CD14-positive monocyte (primary cell): ENCODE measurements around the gene HOXA5. TPM values are rescaled to one million over a fixed set of nuclear protein-coding genes. Genes with fewer than 3 reads are reported as not detected.

Source experiments
- DNase-seq, 3 donors: peaks; one replicate each; pipeline ENCODE4 v3.0.0-alpha.2; 2011 to 2022
- H2AFZ ChIP-seq: 2 replicates; pipeline ENCODE4 v1.6.0; 2012; ENCODE audit warnings: mild to moderate bottlenecking, low read depth, low read length, inconsistent platforms; ENCODE audit not compliant: insufficient read depth, poor library complexity, severe bottlenecking
- H3K27ac ChIP-seq, 2 donors: 1 replicate in 1 of 2; 2 replicates in 1 of 2; pipeline ENCODE4 v1.5.1; 2012 to 2013; ENCODE audit warnings: low read length in 2 of 2, control low read depth in 1 of 2, inconsistent platforms in 1 of 2, low read depth in 1 of 2, mild to moderate bottlenecking in 1 of 2
- H3K27me3 ChIP-seq, 2 donors: one replicate each; pipeline versions ENCODE4 v1.6.0 to v1.6.1; 2011 to 2013; ENCODE audit warnings: low read length in 2 of 2; ENCODE audit not compliant: control insufficient read depth in 2 of 2, insufficient read depth in 2 of 2
- H3K36me3 ChIP-seq, 2 donors: replicated peaks in 1 of 2; 1 replicate in 1 of 2; 2 replicates in 1 of 2; pipeline versions ENCODE4 v1.5.1 to v1.6.1; 2012 to 2013; ENCODE audit warnings: low read length in 2 of 2, control low read depth in 1 of 2, inconsistent platforms in 1 of 2, mild to moderate bottlenecking in 1 of 2; ENCODE audit not compliant: insufficient read depth in 2 of 2, control insufficient read depth in 1 of 2
- H3K4me1 ChIP-seq, 2 donors: 1 replicate in 1 of 2; 2 replicates in 1 of 2; pipeline versions ENCODE4 v1.5.1 to v1.6.1; 2012 to 2013; ENCODE audit warnings: low read length in 2 of 2, control low read depth in 1 of 2, inconsistent platforms in 1 of 2, mild to moderate bottlenecking in 1 of 2, moderate library complexity in 1 of 2; ENCODE audit not compliant: insufficient read depth in 2 of 2, control insufficient read depth in 1 of 2
- H3K4me2 ChIP-seq: replicated peaks from 2 replicates; pipeline ENCODE3; 2012; ENCODE audit warnings: low read length, moderate library complexity, mild to moderate bottlenecking; ENCODE audit not compliant: poor library complexity, severe bottlenecking; ENCODE audit errors: extremely low read depth
- H3K4me3 ChIP-seq, 3 experiments: fragments of 200-600 bp in 1 of 3; sonication (generic) in 1 of 3; replicated peaks in 1 of 3; 1 replicate in 2 of 3; 2 replicates in 1 of 3; pipeline ENCODE4 v1.5.1; 2011 to 2013; ENCODE audit warnings: low read length in 3 of 3, mild to moderate bottlenecking in 3 of 3, control low read depth in 2 of 3, low read depth in 2 of 3, inconsistent platforms in 1 of 3, moderate library complexity in 1 of 3
- H3K79me2 ChIP-seq: 2 replicates; pipeline ENCODE4 v1.6.0; 2012; ENCODE audit warnings: mild to moderate bottlenecking, control low read depth, inconsistent platforms, low read length, moderate library complexity; ENCODE audit not compliant: insufficient read depth
- H3K9ac ChIP-seq: 2 replicates; pipeline ENCODE4 v1.6.0; 2017; ENCODE audit warnings: low read length, mild to moderate bottlenecking; ENCODE audit not compliant: insufficient read depth, poor library complexity, severe bottlenecking
- H3K9me3 ChIP-seq, 2 donors: replicated peaks in 1 of 2; 1 replicate in 1 of 2; 2 replicates in 1 of 2; pipeline versions ENCODE4 v1.5.1 to v1.6.1; 2012 to 2013; ENCODE audit warnings: low read length in 2 of 2, control low read depth in 1 of 2; ENCODE audit not compliant: control insufficient read depth in 1 of 2, insufficient read depth in 1 of 2
- H4K20me1 ChIP-seq: 2 replicates; pipeline ENCODE4 v1.6.0; 2012; ENCODE audit warnings: mild to moderate bottlenecking, low read length, control low read depth, moderate library complexity; ENCODE audit not compliant: insufficient read depth
- H3K27ac Mint-ChIP-seq, 7 donors: one replicate each; pipeline ENCODE4 v1.8.0; 2020; ENCODE audit warnings: mild to moderate bottlenecking in 7 of 7, mixed read lengths in 7 of 7, moderate library complexity in 6 of 7, inconsistent platforms in 2 of 7
- H3K27me3 Mint-ChIP-seq, 3 donors: one replicate each; pipeline ENCODE4 v1.8.0; 2021 to 2022; ENCODE audit warnings: low read depth in 3 of 3, mild to moderate bottlenecking in 3 of 3, mixed read lengths in 3 of 3, moderate library complexity in 3 of 3, inconsistent platforms in 1 of 3
- H3K36me3 Mint-ChIP-seq, 2 donors: one replicate each; pipeline ENCODE4 v1.8.0; 2020; ENCODE audit warnings: mixed read lengths in 2 of 2, inconsistent platforms in 1 of 2, mild to moderate bottlenecking in 1 of 2
- H3K4me1 Mint-ChIP-seq: one replicate; pipeline ENCODE4 v1.8.0; 2020; ENCODE audit warnings: mild to moderate bottlenecking, mixed read lengths
- H3K4me3 Mint-ChIP-seq, 2 donors: one replicate each; pipeline ENCODE4 v1.8.0; 2020; ENCODE audit warnings: mild to moderate bottlenecking in 2 of 2, mixed read lengths in 2 of 2, moderate library complexity in 1 of 2
- H3K9me3 Mint-ChIP-seq, 7 donors: one replicate each; pipeline ENCODE4 v1.8.0; 2020 to 2022; ENCODE audit warnings: mixed read lengths in 7 of 7, mild to moderate bottlenecking in 6 of 7, moderate library complexity in 6 of 7, inconsistent platforms in 2 of 7
- WGBS: methylation state at CpG from one replicate; pipeline ENCODE4 v1.1.5; 2013; ENCODE audit warnings: missing lambda C conversion rate; ENCODE audit not compliant: insufficient coverage; 5-methylcytosine and 5-hydroxymethylcytosine counted together
- intact Hi-C, 2 donors: fragments of 100-400 bp; cut with micrococcal nuclease; formaldehyde crosslinking; loops; one replicate each; pipeline versions ENCODE4 v1.15.0 to v1.15.1; 2023
- polyA plus RNA-seq, 3 donors: library from polyadenylated mRNA; depleted of rRNA in 1 of 3; unstranded in 2 of 3; stranded (reverse) in 1 of 3; fragments of 300-500 nt in 2 of 3; fragments of >200 nt in 1 of 3; fragmentation: Illumina TruSeq in 2 of 3; gene quantifications; 1 replicate in 2 of 3; 2 replicates in 1 of 3; pipeline ENCODE4 v1.2.3, GENCODE V29; 2012 to 2021
- small RNA-seq: library from RNA; depleted of rRNA; stranded (forward); fragments of <200 nt; gene quantifications from one replicate; pipeline ENCODE3, GENCODE V24; 2012; ENCODE audit warnings: low read depth; ENCODE audit not compliant: insufficient read length
- TF ChIP-seq, protein P1 (sequence below): fragments of 200-600 bp; IDR thresholded peaks from one replicate; pipeline ENCODE4 v1.8.0; 2022; ENCODE audit warnings: antibody characterized with exemption, mild to moderate bottlenecking

HOXA5 gene
- polyA plus RNA-seq, 3 donors, result 0.85 to 3.0 (median 1.8) TPM

DNA sequence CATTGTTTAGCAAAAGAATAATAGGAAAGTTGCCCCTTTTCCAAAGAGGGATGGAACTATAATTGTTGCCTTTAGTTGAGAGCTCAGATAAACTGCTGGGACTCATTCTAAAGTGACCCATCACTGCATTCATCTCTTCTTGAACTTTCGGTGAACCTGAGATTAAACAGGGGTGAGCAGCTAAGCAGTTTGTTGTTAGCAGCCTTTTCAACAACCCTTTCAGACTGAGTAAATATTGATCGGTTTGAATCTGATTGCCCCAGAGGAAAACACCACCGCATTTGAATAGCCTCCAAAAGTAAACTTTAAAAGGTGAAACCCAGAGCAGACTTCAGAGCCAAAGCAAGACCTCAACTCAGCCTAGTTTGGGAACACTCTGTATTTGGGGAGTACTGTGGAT lies 52.4 kb downstream of the HOXA5 start:
- Histone ChIP-seq H2AFZ (no peak overlapping the region), H3K79me2 (peaks cover under 1% of the 10 kb centered on the region), H3K27ac (no peak overlapping the region), H3K36me3 (no peaks in the 10 kb centered on the region), H3K4me3 (no peak overlapping the region), H3K4me1 (peaks cover 19 to 24% of the 10 kb centered on the region in 2 donors), H4K20me1 (no peaks in the 10 kb centered on the region), H3K4me2 (no peak overlapping the region), H3K9me3 (peaks cover 4 to 25% of the 10 kb centered on the region in 2 donors), H3K27me3 (peaks cover 86 to 94% of the 10 kb centered on the region in 2 donors), H3K9ac (no peak overlapping the region)
- Mint-ChIP-seq H3K9me3 (peaks cover 0 to 38% (median 28%) of the 10 kb centered on the region in 7 donors), H3K27ac (no peak overlapping the region), H3K36me3 (peaks cover 11 to 31% of the 10 kb centered on the region in 2 donors), H3K4me1 (peaks cover 36% of the 10 kb centered on the region), H3K4me3 (peak overlapping the region in 1 of 2 donors; percentile 95), H3K27me3 (peaks cover 88 to 93% (median 90%) of the 10 kb centered on the region in 3 donors)
- TF ChIP-seq, protein P1, sequence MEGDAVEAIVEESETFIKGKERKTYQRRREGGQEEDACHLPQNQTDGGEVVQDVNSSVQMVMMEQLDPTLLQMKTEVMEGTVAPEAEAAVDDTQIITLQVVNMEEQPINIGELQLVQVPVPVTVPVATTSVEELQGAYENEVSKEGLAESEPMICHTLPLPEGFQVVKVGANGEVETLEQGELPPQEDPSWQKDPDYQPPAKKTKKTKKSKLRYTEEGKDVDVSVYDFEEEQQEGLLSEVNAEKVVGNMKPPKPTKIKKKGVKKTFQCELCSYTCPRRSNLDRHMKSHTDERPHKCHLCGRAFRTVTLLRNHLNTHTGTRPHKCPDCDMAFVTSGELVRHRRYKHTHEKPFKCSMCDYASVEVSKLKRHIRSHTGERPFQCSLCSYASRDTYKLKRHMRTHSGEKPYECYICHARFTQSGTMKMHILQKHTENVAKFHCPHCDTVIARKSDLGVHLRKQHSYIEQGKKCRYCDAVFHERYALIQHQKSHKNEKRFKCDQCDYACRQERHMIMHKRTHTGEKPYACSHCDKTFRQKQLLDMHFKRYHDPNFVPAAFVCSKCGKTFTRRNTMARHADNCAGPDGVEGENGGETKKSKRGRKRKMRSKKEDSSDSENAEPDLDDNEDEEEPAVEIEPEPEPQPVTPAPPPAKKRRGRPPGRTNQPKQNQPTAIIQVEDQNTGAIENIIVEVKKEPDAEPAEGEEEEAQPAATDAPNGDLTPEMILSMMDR, result no peak
- DNase-seq, result no peak
- WGBS, result 20% methylated on average over 1 of the region's 3 CpGs
- intact Hi-C loops, result loop anchor here (10.0 kb wide), 1 partner anchor 56 kb away; no protein-coding TSS in a partner anchor

Small RNA genes lying within 50 kb of the gene (small RNA-seq; reads per million reads assigned to genes)
- gene AC004080.5 (not detected), gene RF01977 (not detected), gene RF02140 (not detected), gene RF02141 (not detected)

Other genes with a start within 250 kb of the HOXA5 start
- gene HOXA1, start 47.7 kb downstream of the HOXA5 start, polyA plus RNA-seq, result under 1 TPM in 2 of 3 donors, not detected in 1; 0.11 to 0.37 TPM
- not detected for gene HOXA2, start 41.0 kb downstream of the HOXA5 start, polyA plus RNA-seq
- under 1 TPM in 1 of 3 donors, not detected in 2; 0.48 TPM for gene HOXA4, start 12.9 kb downstream of the HOXA5 start, polyA plus RNA-seq
- gene HOXA6, start 4.1 kb upstream of the HOXA5 start, polyA plus RNA-seq, result not detected
- not detected for gene HOXA3, start 8.9 kb upstream of the HOXA5 start, polyA plus RNA-seq
- gene HOXA7, start 13.0 kb upstream of the HOXA5 start, polyA plus RNA-seq, result not detected
- 1 to 10 TPM in 2 of 3 donors, under 1 TPM in 1; 0.55 to 1.9 (median 1.2) TPM for gene HOXA9, start 21.9 kb upstream of the HOXA5 start, polyA plus RNA-seq
- gene HOXA10, start 30.6 kb upstream of the HOXA5 start, polyA plus RNA-seq, result 1 to 10 TPM in 1 of 3 donors, under 1 TPM in 2; 0.09 to 3.2 (median 0.33) TPM
- gene HOXA11, start 41.6 kb upstream of the HOXA5 start, polyA plus RNA-seq, result not detected
- not detected for gene HOXA13, start 56.4 kb upstream of the HOXA5 start, polyA plus RNA-seq
- not detected for gene EVX1, start 99.1 kb upstream of the HOXA5 start, polyA plus RNA-seq